ENCODE measurements around the gene YTHDF1. TPM values are rescaled to one million over a fixed set of nuclear protein-coding genes. Genes with fewer than 3 reads are reported as not detected.

The YTHDF1 gene
- total RNA-seq, 1 donor from 2014 or later = 20.4 TPM

DNA sequence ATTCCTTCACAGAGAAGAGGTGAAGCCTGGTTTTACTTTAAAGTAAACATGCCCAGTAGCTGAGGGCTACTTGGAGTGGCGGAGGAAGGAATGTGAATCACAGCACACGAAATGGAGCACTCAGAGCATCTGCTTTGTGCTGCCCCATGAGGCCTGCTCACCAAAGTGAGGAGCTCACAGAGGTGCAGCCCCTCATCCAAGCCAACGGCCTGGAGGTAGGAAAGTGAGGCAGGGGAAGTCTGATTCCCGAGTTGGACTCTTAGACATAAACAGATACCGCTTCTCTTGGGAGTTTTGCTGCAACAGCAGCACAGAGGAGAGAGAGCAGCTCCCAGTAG lies 3.6 kb downstream of the YTHDF1 start:
- no peak for DNase-seq (ENCODE audit: low read depth)
- H3K4me3 ChIP-seq (ENCODE audit: low read depth, low read length) = no peak overlapping the region
- TF ChIP-seq, protein P1, sequence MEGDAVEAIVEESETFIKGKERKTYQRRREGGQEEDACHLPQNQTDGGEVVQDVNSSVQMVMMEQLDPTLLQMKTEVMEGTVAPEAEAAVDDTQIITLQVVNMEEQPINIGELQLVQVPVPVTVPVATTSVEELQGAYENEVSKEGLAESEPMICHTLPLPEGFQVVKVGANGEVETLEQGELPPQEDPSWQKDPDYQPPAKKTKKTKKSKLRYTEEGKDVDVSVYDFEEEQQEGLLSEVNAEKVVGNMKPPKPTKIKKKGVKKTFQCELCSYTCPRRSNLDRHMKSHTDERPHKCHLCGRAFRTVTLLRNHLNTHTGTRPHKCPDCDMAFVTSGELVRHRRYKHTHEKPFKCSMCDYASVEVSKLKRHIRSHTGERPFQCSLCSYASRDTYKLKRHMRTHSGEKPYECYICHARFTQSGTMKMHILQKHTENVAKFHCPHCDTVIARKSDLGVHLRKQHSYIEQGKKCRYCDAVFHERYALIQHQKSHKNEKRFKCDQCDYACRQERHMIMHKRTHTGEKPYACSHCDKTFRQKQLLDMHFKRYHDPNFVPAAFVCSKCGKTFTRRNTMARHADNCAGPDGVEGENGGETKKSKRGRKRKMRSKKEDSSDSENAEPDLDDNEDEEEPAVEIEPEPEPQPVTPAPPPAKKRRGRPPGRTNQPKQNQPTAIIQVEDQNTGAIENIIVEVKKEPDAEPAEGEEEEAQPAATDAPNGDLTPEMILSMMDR (conservative IDR thresholded peaks at IDR 0.05; ENCODE audit: low read depth, low read length) = no peak

GRCh38 chr20:63210011-63210605 lies 5.8 kb downstream of the YTHDF1 start:
- H3K4me3 ChIP-seq (ENCODE audit: low read depth, low read length) = no peak overlapping the region
- TF ChIP-seq, protein P1 (conservative IDR thresholded peaks at IDR 0.05; ENCODE audit: low read depth, low read length) = no peak
- DNase-seq (ENCODE audit: low read depth) = no peak

DNA sequence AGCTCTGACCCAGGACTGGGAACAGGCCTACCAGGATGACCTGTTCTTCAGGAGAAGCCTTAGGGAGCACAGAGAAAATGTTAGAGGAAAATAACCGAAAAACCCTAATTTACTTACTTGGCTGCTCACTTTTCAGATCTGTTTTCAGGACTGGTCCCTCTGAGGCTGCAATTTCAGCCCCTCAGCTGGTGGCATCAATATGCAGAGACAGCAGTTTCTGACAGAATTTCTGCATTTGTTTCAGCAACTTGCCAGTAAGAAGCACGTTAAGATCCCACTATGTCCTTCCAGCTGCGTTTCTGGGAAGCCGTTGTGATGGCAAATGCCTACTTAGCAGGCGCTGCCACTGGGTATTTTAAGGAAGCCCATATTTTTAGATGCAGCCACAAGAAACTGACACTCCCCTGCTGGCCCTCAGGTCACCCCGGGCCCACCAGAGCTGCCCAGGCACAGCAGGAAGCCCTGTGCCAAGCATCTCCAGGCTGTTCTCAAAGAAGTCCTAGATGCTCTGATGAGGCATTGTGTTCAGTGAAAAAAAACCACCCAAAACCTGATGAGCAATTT lies 7.5 kb downstream of the YTHDF1 start:
- no peak overlapping the region for H3K4me3 ChIP-seq (ENCODE audit: low read depth, low read length)
- TF ChIP-seq, protein P1 (conservative IDR thresholded peaks at IDR 0.05; ENCODE audit: low read depth, low read length) = no peak

DNA sequence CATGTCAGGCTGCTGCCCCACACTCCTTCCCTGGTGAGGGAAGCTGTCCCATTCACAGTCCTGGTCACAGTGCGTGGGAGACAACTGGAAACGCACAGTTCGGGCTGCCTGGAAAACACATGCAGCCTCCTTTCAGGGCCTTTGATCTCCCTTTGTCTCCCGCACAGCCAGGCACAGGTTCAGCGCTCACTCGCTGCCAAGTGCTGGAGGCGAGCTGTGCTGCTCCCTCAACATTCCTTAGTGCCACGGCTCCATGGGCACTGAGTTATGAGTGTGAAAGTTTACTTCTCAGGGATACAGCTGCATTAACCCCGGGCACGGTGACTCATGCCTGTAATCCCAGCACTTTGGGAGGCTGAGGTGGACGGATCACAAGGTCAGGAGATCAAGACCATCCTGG lies 9.1 kb downstream of the YTHDF1 start:
- no peak overlapping the region for H3K4me3 ChIP-seq (ENCODE audit: low read depth, low read length)
- peak; percentile 75 for DNase-seq (ENCODE audit: low read depth)
- TF ChIP-seq, protein P1 (conservative IDR thresholded peaks at IDR 0.05; ENCODE audit: low read depth, low read length) = no peak

More for the DNA sequence above, 7.5 kb downstream of the YTHDF1 start:
- DNase-seq (ENCODE audit: low read depth) = no peak

- DNase-seq (ENCODE audit: low read depth) = no peak
- H3K4me3 ChIP-seq (ENCODE audit: low read depth, low read length) = no peak overlapping the region
- TF ChIP-seq, protein P1 (conservative IDR thresholded peaks at IDR 0.05; ENCODE audit: low read depth, low read length) = no peak
Measured at GRCh38 chr20:63205896-63206295, 10.0 kb downstream of the YTHDF1 start.

- DNase-seq (ENCODE audit: low read depth) = no peak
- H3K4me3 ChIP-seq (ENCODE audit: low read depth, low read length) = no peak overlapping the region
- TF ChIP-seq, protein P1 (conservative IDR thresholded peaks at IDR 0.05; ENCODE audit: low read depth, low read length) = no peak
Measured at GRCh38 chr20:63204362-63204761, 11.6 kb downstream of the YTHDF1 start.

Data from epithelial cell of proximal tubule (primary cell).